GM12891 (cell line): ENCODE data around the gene CMBL.
A peak's percentile ranks its signal among the peaks of the same experiment; 100 is the strongest.

Source experiments
- DNase-seq: peaks from one replicate; pipeline ENCODE4 v3.0.0; 2011; ENCODE audit warnings: low spot score; ENCODE audit not compliant: insufficient read length
- FAIRE-seq: peaks from 2 replicates; lab custom pipeline; 2011; peaks lifted over from hg19 to GRCh38; lab: Jason Lieb, UNC
- PAX5 ChIP-seq: IDR thresholded peaks from 2 replicates; pipeline ENCODE4 v1.6.1; 2011; ENCODE audit warnings: low read length, moderate library complexity, mild to moderate bottlenecking; ENCODE audit not compliant: insufficient read depth, severe bottlenecking
- POLR2A ChIP-seq: IDR thresholded peaks from 2 replicates; pipeline ENCODE4 v1.6.1; 2011; ENCODE audit warnings: low read depth, low read length, control low read depth
- POLR2AphosphoS5 ChIP-seq: IDR thresholded peaks from 2 replicates; pipeline ENCODE4 v1.6.1; 2011; ENCODE audit warnings: low read depth, low read length, control low read depth
- POU2F2 ChIP-seq: IDR thresholded peaks from 2 replicates; pipeline ENCODE4 v1.6.1; 2011; ENCODE audit warnings: low read depth, mild to moderate bottlenecking, control low read depth, low read length, moderate library complexity
- SPI1 ChIP-seq: IDR thresholded peaks from 2 replicates; pipeline ENCODE4 v1.6.1; 2011; ENCODE audit warnings: low read depth, low read length, control low read depth
- TAF1 ChIP-seq: IDR thresholded peaks from 2 replicates; pipeline ENCODE4 v1.6.1; 2011; ENCODE audit warnings: low read depth, low read length, control low read depth

Gene CMBL

GRCh38 chr5:10297646-10298204, 10.0 kb downstream of the CMBL start:
- TF ChIP-seq SPI1: no peak
- no peak for TF ChIP-seq PAX5
- no peak for TF ChIP-seq POU2F2
- no peak for TF ChIP-seq TAF1
- FAIRE-seq: no peak
- DNase-seq: no peak

- FAIRE-seq: no peak
- DNase-seq: no peak
- TF ChIP-seq POU2F2: no peak
Observed at GRCh38 chr5:10295619-10296326, 11.9 kb downstream of the CMBL start.

- no peak for TF ChIP-seq TAF1
- TF ChIP-seq POLR2AphosphoS5: no peak
- TF ChIP-seq POLR2A: no peak
- no peak for TF ChIP-seq POU2F2
- TF ChIP-seq PAX5: no peak
- no peak for TF ChIP-seq SPI1
- no peak for DNase-seq
- FAIRE-seq: no peak
Observed at GRCh38 chr5:10293907-10294662, 13.6 kb downstream of the CMBL start.

- no peak for DNase-seq
- FAIRE-seq: no peak
- TF ChIP-seq SPI1 (no peak), POLR2A (no peak), POU2F2 (no peak), PAX5 (no peak), TAF1 (no peak), POLR2AphosphoS5 (no peak)
Observed at GRCh38 chr5:10291692-10292339, 15.9 kb downstream of the CMBL start.

DNA sequence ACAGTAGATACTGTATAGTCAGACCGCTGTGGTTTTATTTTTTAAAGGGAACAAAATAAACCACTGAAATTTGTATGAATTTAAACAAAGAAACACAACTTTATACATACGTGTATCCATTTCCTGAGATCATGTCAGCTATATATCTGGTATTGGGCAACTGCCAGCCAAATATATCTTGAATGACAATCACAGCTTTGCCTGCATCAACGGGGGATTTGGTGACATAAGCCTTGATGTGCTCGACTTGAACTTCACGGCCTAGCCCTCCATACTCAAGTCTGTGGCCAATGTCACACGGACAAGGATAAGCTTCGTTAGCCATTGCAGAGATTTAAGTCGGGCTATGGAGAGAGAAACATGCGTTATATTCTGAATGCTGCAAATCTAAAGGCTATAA, 17.3 kb downstream of the CMBL start:
- DNase-seq: no peak
- FAIRE-seq: no peak
- TF ChIP-seq SPI1: no peak
- no peak for TF ChIP-seq TAF1
- no peak for TF ChIP-seq PAX5
- no peak for TF ChIP-seq POU2F2

DNA sequence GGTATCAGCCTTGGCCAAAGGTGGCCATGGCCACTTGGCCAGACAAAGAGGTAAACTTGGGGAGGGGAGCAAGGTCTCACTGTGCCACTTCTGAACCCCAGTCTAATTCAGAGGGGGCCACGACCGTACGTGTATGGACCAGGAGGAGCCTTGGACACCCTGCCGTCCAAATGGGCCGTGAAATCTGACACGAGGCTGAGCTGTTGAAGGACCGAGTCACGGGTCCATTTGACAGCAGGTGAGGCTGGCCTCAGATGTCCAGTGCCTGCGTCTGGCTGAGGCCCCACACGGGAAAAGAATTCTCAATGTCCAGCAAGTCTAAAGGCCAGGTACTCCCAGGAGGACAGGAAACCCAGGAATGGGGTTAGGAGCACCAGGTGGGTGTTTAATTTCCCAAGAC, 17.7 kb downstream of the CMBL start:
- FAIRE-seq: no peak
- TF ChIP-seq SPI1 (no peak), POLR2AphosphoS5 (no peak), POLR2A (no peak)
- DNase-seq: no peak

DNA sequence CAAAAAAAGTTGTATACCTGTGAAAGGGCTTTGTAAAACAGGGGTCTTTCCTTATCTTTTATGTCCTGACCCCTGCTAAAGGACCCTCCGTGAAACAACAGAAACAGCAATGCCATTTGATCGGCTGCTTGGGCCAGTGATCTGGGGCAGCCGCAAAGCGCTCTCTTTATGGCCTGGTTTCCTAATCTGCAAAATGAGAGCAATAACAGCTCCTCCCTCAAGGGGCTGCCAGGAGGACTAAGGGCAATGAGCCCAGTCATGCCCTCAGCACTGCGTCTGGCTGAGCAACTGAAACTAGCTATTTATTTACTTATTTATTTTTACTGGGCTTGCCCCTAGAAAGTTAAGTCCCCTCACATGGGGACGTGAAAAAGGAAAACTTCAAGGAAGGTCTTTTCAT, 18.3 kb downstream of the CMBL start:
- TF ChIP-seq POLR2A (no peak), TAF1 (no peak), PAX5 (no peak), POLR2AphosphoS5 (no peak), SPI1 (no peak), POU2F2 (no peak)
- DNase-seq: no peak
- FAIRE-seq: no peak

DNA sequence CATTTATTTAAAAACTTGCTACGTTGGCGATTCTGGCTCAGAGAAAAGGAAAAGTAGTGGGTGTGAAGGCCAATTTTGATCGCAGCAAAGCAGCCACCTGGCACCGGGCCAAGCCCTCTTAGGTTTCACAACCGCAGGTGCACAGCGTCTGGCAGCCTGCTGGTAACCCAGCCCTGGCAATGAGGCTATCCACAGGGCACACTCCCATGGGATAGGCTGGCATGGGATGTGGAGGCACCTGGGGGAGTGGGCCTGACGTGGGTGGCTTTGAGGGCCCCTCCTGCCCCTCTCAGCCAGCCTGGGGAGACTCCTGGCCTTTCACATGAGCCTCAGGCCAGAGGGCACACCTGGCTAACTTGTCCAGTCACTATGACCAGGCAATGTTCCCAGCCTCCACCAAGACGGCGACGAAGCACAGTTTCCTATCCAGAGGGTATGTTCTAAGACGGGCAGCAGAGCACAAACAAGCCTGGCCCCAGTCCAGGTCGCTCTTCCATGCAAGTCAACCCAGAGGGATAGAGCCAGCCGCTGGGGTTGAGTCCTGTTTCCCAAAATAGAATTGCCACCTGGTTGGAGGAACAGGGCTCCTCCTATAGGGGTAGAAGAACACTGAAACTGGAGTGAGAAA, 19.0 kb downstream of the CMBL start:
- DNase-seq: peak; percentile 47
- peak; percentile 59 for FAIRE-seq

DNA sequence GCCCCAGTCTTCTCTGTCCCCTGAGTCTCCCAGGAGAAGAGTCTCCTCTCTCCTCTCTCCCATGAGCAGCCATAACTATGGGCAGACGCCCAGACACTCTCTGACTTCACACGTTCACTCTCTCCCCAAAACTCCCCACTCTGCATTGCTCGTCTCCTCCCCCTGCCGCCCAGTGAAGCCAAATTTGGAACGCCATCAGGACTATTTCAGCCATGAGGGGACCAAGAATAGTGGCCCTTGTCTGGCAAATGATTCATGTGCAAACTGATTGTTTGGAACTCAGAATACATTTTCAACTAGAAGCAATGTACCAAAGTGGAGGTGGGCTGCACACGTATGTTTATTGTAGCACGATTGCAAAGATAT, 20.9 kb downstream of the CMBL start:
- DNase-seq (no peak), FAIRE-seq (no peak)
- TF ChIP-seq POLR2A (no peak), POLR2AphosphoS5 (no peak), TAF1 (no peak)

More for the DNA sequence above, 19.0 kb downstream of the CMBL start:
- TF ChIP-seq POLR2AphosphoS5: no peak
- TF ChIP-seq TAF1: no peak
- no peak for TF ChIP-seq PAX5
- no peak for TF ChIP-seq POU2F2
- no peak for TF ChIP-seq SPI1
